Measurements from ENCODE around the gene ASIC5.

- TF ChIP-seq POLR2A (IDR thresholded peaks at IDR 0.05; ENCODE audit: low read depth) (no peak), CTCF (IDR thresholded peaks at IDR 0.05) (no peak), POLR2AphosphoS5 (IDR thresholded peaks at IDR 0.05) (no peak)
Observed at GRCh38 chr4:155799794-155800123, 66.3 kb downstream of the ASIC5 start.

All from esophagus muscularis mucosa (tissue), 3 donors.